Measurements from ENCODE around the gene CCT8. TPM values are rescaled to one million over a fixed set of nuclear protein-coding genes. Genes with fewer than 3 reads are reported as not detected.

CCT8 gene
- total RNA-seq (2014; rRNA removed; shearing (Covaris generic)), result 259 and 325 TPM in 2 replicates

GRCh38 chr21:29073222-29074006 is at the start of gene CCT8:
TSS of gene CCT8 (minus strand) at chr21:29073648. CDS start at chr21:29073590, 58 bp downstream.
- peak; percentile 95 for DNase-seq
- Histone ChIP-seq H3K4me3 (ENCODE audit: insufficient read depth, low read depth, low read length) (peak within 1 kb of the TSS; percentile 88), H3K27me3 (ENCODE audit: control insufficient read depth, insufficient read depth, low read length) (no peaks in the 10 kb centered on the region), H3K36me3 (replicated peaks; ENCODE audit: control insufficient read depth, insufficient read depth, low read length) (peaks cover 5% of the 10 kb centered on the region)

GRCh38 chr21:29121759-29122158 is 48.3 kb upstream of the CCT8 start:
- Histone ChIP-seq H3K36me3 (replicated peaks; ENCODE audit: control insufficient read depth, insufficient read depth, low read length) (no peaks in the 10 kb centered on the region), H3K4me3 (ENCODE audit: insufficient read depth, low read depth, low read length) (no peak overlapping the region), H3K27me3 (ENCODE audit: control insufficient read depth, insufficient read depth, low read length) (no peaks in the 10 kb centered on the region)
- no peak for DNase-seq

GRCh38 chr21:29117372-29117955 is 44.0 kb upstream of the CCT8 start:
- Histone ChIP-seq H3K4me3 (ENCODE audit: insufficient read depth, low read depth, low read length) (no peak overlapping the region), H3K36me3 (replicated peaks; ENCODE audit: control insufficient read depth, insufficient read depth, low read length) (no peaks in the 10 kb centered on the region), H3K27me3 (ENCODE audit: control insufficient read depth, insufficient read depth, low read length) (no peaks in the 10 kb centered on the region)
- DNase-seq, result no peak

- Histone ChIP-seq H3K4me3 (ENCODE audit: insufficient read depth, low read depth, low read length) (no peak overlapping the region), H3K36me3 (replicated peaks; ENCODE audit: control insufficient read depth, insufficient read depth, low read length) (no peaks in the 10 kb centered on the region), H3K27me3 (ENCODE audit: control insufficient read depth, insufficient read depth, low read length) (no peaks in the 10 kb centered on the region)
- no peak for DNase-seq
These were observed 42.5 kb upstream of the CCT8 start for GRCh38 chr21:29115899-29116298.

- peak; percentile 22 for DNase-seq
- Histone ChIP-seq H3K36me3 (replicated peaks; ENCODE audit: control insufficient read depth, insufficient read depth, low read length) (no peaks in the 10 kb centered on the region), H3K27me3 (ENCODE audit: control insufficient read depth, insufficient read depth, low read length) (no peaks in the 10 kb centered on the region), H3K4me3 (ENCODE audit: insufficient read depth, low read depth, low read length) (no peak overlapping the region)
These were observed 41.5 kb upstream of the CCT8 start for GRCh38 chr21:29114765-29115500.

- Histone ChIP-seq H3K36me3 (replicated peaks; ENCODE audit: control insufficient read depth, insufficient read depth, low read length) (no peaks in the 10 kb centered on the region), H3K27me3 (ENCODE audit: control insufficient read depth, insufficient read depth, low read length) (no peaks in the 10 kb centered on the region), H3K4me3 (ENCODE audit: insufficient read depth, low read depth, low read length) (no peak overlapping the region)
- DNase-seq, result no peak
These were observed 31.8 kb upstream of the CCT8 start for GRCh38 chr21:29105218-29105617.

- DNase-seq, result no peak
- Histone ChIP-seq H3K27me3 (ENCODE audit: control insufficient read depth, insufficient read depth, low read length) (no peaks in the 10 kb centered on the region), H3K36me3 (replicated peaks; ENCODE audit: control insufficient read depth, insufficient read depth, low read length) (no peaks in the 10 kb centered on the region)
These were observed 30.8 kb upstream of the CCT8 start for GRCh38 chr21:29104239-29104708.

GRCh38 chr21:29102791-29103257 is 29.4 kb upstream of the CCT8 start:
- Histone ChIP-seq H3K36me3 (replicated peaks; ENCODE audit: control insufficient read depth, insufficient read depth, low read length) (no peaks in the 10 kb centered on the region), H3K4me3 (ENCODE audit: insufficient read depth, low read depth, low read length) (no peak overlapping the region), H3K27me3 (ENCODE audit: control insufficient read depth, insufficient read depth, low read length) (no peaks in the 10 kb centered on the region)
- no peak for DNase-seq

More at GRCh38 chr21:29104239-29104708, 30.8 kb upstream of the CCT8 start:
- H3K4me3 ChIP-seq (ENCODE audit: insufficient read depth, low read depth, low read length), result no peak overlapping the region

- no peak for DNase-seq
- Histone ChIP-seq H3K27me3 (ENCODE audit: control insufficient read depth, insufficient read depth, low read length) (no peaks in the 10 kb centered on the region), H3K4me3 (ENCODE audit: insufficient read depth, low read depth, low read length) (no peak overlapping the region), H3K36me3 (replicated peaks; ENCODE audit: control insufficient read depth, insufficient read depth, low read length) (no peaks in the 10 kb centered on the region)
These were observed 24.7 kb upstream of the CCT8 start for GRCh38 chr21:29098156-29098555.

GRCh38 chr21:29096218-29097015 is 23.0 kb upstream of the CCT8 start:
- no peak for DNase-seq
- Histone ChIP-seq H3K36me3 (replicated peaks; ENCODE audit: control insufficient read depth, insufficient read depth, low read length) (no peaks in the 10 kb centered on the region), H3K4me3 (ENCODE audit: insufficient read depth, low read depth, low read length) (no peak overlapping the region), H3K27me3 (ENCODE audit: control insufficient read depth, insufficient read depth, low read length) (no peaks in the 10 kb centered on the region)

GRCh38 chr21:29092102-29092959 is 18.9 kb upstream of the CCT8 start:
- Histone ChIP-seq H3K36me3 (replicated peaks; ENCODE audit: control insufficient read depth, insufficient read depth, low read length) (no peaks in the 10 kb centered on the region), H3K27me3 (ENCODE audit: control insufficient read depth, insufficient read depth, low read length) (no peaks in the 10 kb centered on the region), H3K4me3 (ENCODE audit: insufficient read depth, low read depth, low read length) (no peak overlapping the region)
- DNase-seq, result no peak

- Histone ChIP-seq H3K4me3 (ENCODE audit: insufficient read depth, low read depth, low read length) (no peak overlapping the region), H3K36me3 (replicated peaks; ENCODE audit: control insufficient read depth, insufficient read depth, low read length) (no peaks in the 10 kb centered on the region), H3K27me3 (ENCODE audit: control insufficient read depth, insufficient read depth, low read length) (peaks cover 1% of the 10 kb centered on the region; the same call in 1 of the 2 replicates)
- DNase-seq, result no peak
These were observed 17.6 kb upstream of the CCT8 start for GRCh38 chr21:29091033-29091432.

- peaks cover 1% of the 10 kb centered on the region; the same call in 1 of the 2 replicates for H3K27me3 ChIP-seq (ENCODE audit: control insufficient read depth, insufficient read depth, low read length)
- no peak overlapping the region for H3K4me3 ChIP-seq (ENCODE audit: insufficient read depth, low read depth, low read length)
- H3K36me3 ChIP-seq (replicated peaks; ENCODE audit: control insufficient read depth, insufficient read depth, low read length), result no peaks in the 10 kb centered on the region
- DNase-seq, result no peak
These were observed 11.8 kb upstream of the CCT8 start for GRCh38 chr21:29085106-29085752.
